Measurements from ENCODE around the gene LIPC.

The LIPC gene

DNA sequence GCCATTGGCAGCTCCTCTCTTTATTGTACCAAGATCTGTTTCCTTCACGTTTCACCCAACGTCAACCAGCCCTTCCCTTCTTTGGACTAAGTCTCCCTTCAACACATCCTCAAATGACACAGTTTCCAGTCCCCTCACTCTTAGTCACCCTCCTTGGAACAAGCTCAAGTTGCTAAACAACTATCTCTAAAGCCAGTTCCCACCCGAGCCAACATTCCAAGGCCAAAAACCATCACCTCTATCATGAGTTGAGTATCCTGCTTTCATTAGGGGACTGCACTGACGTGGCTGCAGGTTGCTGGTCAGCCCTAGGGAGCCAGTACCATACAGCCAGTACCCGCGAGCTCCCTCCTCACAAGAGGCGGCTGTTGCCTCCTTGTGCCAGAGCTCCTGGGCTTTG, 73.8 kb downstream of the LIPC start:
- H3K4me3 ChIP-seq (ENCODE audit: low read depth in 1 of 2, low read length in 2 of 2), result no peak overlapping the region
- H3K27me3 ChIP-seq (ENCODE audit: insufficient read depth, low read length, poor library complexity), result no peaks in the 10 kb centered on the region
- H3K4me1 ChIP-seq (ENCODE audit: insufficient read depth, low read length), result no peaks in the 10 kb centered on the region
- H3K79me2 ChIP-seq (ENCODE audit: insufficient read depth, low read length), result no peaks in the 10 kb centered on the region
- no peak overlapping the region for H3K9ac ChIP-seq (ENCODE audit: low read depth, low read length)
- H3K9me3 ChIP-seq (ENCODE audit: insufficient read depth, low read length, severe bottlenecking), result no peaks in the 10 kb centered on the region
- H4K20me1 ChIP-seq (ENCODE audit: insufficient read depth, low read length), result no peaks in the 10 kb centered on the region
- ATAC-seq (ENCODE audit: insufficient read depth, low read depth), result no peak
- DNase-seq, result no peak
- TF ChIP-seq, protein P1, sequence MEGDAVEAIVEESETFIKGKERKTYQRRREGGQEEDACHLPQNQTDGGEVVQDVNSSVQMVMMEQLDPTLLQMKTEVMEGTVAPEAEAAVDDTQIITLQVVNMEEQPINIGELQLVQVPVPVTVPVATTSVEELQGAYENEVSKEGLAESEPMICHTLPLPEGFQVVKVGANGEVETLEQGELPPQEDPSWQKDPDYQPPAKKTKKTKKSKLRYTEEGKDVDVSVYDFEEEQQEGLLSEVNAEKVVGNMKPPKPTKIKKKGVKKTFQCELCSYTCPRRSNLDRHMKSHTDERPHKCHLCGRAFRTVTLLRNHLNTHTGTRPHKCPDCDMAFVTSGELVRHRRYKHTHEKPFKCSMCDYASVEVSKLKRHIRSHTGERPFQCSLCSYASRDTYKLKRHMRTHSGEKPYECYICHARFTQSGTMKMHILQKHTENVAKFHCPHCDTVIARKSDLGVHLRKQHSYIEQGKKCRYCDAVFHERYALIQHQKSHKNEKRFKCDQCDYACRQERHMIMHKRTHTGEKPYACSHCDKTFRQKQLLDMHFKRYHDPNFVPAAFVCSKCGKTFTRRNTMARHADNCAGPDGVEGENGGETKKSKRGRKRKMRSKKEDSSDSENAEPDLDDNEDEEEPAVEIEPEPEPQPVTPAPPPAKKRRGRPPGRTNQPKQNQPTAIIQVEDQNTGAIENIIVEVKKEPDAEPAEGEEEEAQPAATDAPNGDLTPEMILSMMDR (IDR thresholded peaks at IDR 0.05; ENCODE audit: borderline replicate concordance, extremely low read depth, low read length, poor library complexity, severe bottlenecking), result no peak
- no peak for TF ChIP-seq EZH2 (IDR thresholded peaks at IDR 0.05; ENCODE audit: borderline replicate concordance, low read depth, low read length, severe bottlenecking)
- no peak overlapping the region for H2AFZ ChIP-seq (ENCODE audit: low read depth, low read length)
- H3K36me3 ChIP-seq (ENCODE audit: insufficient read depth, low read length), result no peaks in the 10 kb centered on the region
- H3K4me2 ChIP-seq (ENCODE audit: insufficient read depth, low read length), result no peak overlapping the region
- H3K27ac ChIP-seq (ENCODE audit: low read length), result no peak overlapping the region

DNA sequence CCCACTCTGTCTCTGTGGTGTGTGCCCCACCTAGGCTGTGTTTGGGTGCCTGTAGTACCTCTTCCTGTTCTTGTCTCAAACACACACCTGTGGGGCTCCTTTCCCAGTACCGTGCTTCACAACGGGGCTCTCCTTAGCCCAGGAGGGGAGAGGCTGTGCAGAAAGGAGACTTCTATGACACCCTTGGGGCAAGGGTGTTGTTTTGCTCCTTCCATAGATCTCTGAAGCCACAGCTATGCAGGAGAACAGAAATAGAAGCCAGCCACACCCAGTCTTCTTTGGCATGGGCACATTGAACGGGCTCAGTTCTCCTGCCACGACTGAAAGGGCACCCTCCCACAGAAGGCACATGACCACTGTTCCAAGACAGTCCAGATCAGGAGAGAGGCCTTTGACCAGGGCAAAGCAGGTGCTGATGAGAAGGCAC, 74.3 kb downstream of the LIPC start:
- DNase-seq (no peak), ATAC-seq (ENCODE audit: insufficient read depth, low read depth) (no peak)
- no peak overlapping the region for H3K9ac ChIP-seq (ENCODE audit: low read depth, low read length)
- TF ChIP-seq, protein P1 (IDR thresholded peaks at IDR 0.05; ENCODE audit: borderline replicate concordance, extremely low read depth, low read length, poor library complexity, severe bottlenecking), result no peak
- TF ChIP-seq EZH2 (IDR thresholded peaks at IDR 0.05; ENCODE audit: borderline replicate concordance, low read depth, low read length, severe bottlenecking), result no peak
- no peaks in the 10 kb centered on the region for H3K9me3 ChIP-seq (ENCODE audit: insufficient read depth, low read length, severe bottlenecking)
- H4K20me1 ChIP-seq (ENCODE audit: insufficient read depth, low read length), result no peaks in the 10 kb centered on the region
- no peak overlapping the region for H3K27ac ChIP-seq (ENCODE audit: low read length)
- H3K4me2 ChIP-seq (ENCODE audit: insufficient read depth, low read length), result no peak overlapping the region
- H3K4me1 ChIP-seq (ENCODE audit: insufficient read depth, low read length), result no peaks in the 10 kb centered on the region
- H3K36me3 ChIP-seq (ENCODE audit: insufficient read depth, low read length), result no peaks in the 10 kb centered on the region
- no peak overlapping the region for H2AFZ ChIP-seq (ENCODE audit: low read depth, low read length)
- no peaks in the 10 kb centered on the region for H3K79me2 ChIP-seq (ENCODE audit: insufficient read depth, low read length)
- no peaks in the 10 kb centered on the region for H3K27me3 ChIP-seq (ENCODE audit: insufficient read depth, low read length, poor library complexity)
- H3K4me3 ChIP-seq (ENCODE audit: low read depth in 1 of 2, low read length in 2 of 2), result no peak overlapping the region

DNA sequence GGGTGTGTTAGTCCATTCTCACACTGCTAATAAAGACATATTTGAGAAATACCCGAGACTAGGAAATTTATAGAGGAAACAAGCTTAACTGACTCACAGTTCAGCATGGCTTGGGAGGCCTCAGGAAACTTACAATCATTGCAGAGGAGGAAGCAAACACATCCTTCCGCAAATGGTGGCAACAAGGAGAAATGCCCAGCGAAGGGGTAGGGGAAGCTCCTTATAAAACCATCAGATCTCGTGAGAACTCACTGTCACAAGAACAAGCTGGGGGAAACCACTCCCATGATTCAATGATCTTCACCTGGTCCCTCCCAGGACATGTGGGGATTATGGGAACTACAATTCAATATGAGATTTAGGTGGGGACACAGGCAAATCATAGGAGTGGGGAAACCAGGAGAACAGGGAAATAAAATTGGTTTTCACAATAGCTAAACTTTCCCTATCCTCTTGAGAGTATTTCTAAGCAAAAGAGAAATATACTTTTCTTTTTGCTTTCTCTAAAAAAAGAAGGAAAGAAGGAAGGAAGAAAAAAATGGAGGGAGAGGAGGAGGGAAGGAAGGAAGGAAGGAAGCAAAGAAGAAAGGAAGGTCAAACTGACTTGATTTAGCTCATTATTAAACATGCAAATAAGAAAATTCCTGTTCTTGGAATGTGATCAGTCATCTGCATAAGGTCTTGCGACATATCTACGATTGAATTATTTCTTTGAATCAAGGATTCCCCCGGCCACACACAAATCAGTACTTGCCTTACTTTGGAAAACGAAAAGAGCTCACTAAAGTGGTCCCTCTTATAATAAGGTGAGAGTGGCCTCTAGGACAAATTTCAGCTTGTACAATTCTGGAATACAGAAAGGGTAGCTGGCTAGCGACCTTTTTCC, 75.2 kb downstream of the LIPC start:
- H3K9me3 ChIP-seq (ENCODE audit: insufficient read depth, low read length, severe bottlenecking), result no peaks in the 10 kb centered on the region
- no peaks in the 10 kb centered on the region for H3K79me2 ChIP-seq (ENCODE audit: insufficient read depth, low read length)
- DNase-seq (no peak), ATAC-seq (ENCODE audit: insufficient read depth, low read depth) (no peak)
- H3K4me2 ChIP-seq (ENCODE audit: insufficient read depth, low read length), result no peak overlapping the region
- TF ChIP-seq, protein P1 (IDR thresholded peaks at IDR 0.05; ENCODE audit: borderline replicate concordance, extremely low read depth, low read length, poor library complexity, severe bottlenecking), result no peak
- no peak for TF ChIP-seq EZH2 (IDR thresholded peaks at IDR 0.05; ENCODE audit: borderline replicate concordance, low read depth, low read length, severe bottlenecking)
- H3K36me3 ChIP-seq (ENCODE audit: insufficient read depth, low read length), result no peaks in the 10 kb centered on the region
- H4K20me1 ChIP-seq (ENCODE audit: insufficient read depth, low read length), result no peaks in the 10 kb centered on the region
- no peak overlapping the region for H3K4me3 ChIP-seq (ENCODE audit: low read depth in 1 of 2, low read length in 2 of 2)
- H3K27ac ChIP-seq (ENCODE audit: low read length), result no peak overlapping the region
- no peaks in the 10 kb centered on the region for H3K4me1 ChIP-seq (ENCODE audit: insufficient read depth, low read length)
- H3K27me3 ChIP-seq (ENCODE audit: insufficient read depth, low read length, poor library complexity), result no peaks in the 10 kb centered on the region
- H3K9ac ChIP-seq (ENCODE audit: low read depth, low read length), result no peak overlapping the region
- H2AFZ ChIP-seq (ENCODE audit: low read depth, low read length), result no peak overlapping the region

Measured in DND-41 (cell line).